GM13977 (cell line): ENCODE results near the gene RANBP2.

Experiments used
- DNase-seq: peaks from one replicate; pipeline ENCODE4 v3.0.0; 2012; ENCODE audit warnings: low spot score
- CTCF ChIP-seq: IDR thresholded peaks from 2 replicates; pipeline ENCODE4 v1.5.1; 2012; ENCODE audit warnings: mild to moderate bottlenecking, control low read depth; ENCODE audit not compliant: insufficient read depth; ENCODE audit errors: extremely low read depth, missing control alignments
- in situ Hi-C: fragments of 300-500 bp; cut with MboI; formaldehyde crosslinking; loops from one replicate; pipeline ENCODE4 v1.12.0; 2022; ENCODE audit warnings: low sequenced_read_pairs, low pct_unique_long_range_greater_than_20kb, mixed read lengths, inconsistent platforms; ENCODE audit not compliant: unreplicated experiment

RANBP2 gene

GRCh38 chr2:108820482-108820881 is 101.2 kb downstream of the RANBP2 start:
- in situ Hi-C loops, result no loop called here
- TF ChIP-seq CTCF, result no peak
- DNase-seq, result no peak

GRCh38 chr2:108823286-108823685 is 104.0 kb downstream of the RANBP2 start:
- in situ Hi-C loops, result no loop called here
- TF ChIP-seq CTCF, result no peak
- no peak for DNase-seq

- DNase-seq, result no peak
- no peak for TF ChIP-seq CTCF
- in situ Hi-C loops, result no loop called here
Measured at GRCh38 chr2:108824316-108825070, 105.2 kb downstream of the RANBP2 start.

GRCh38 chr2:108825254-108825653 is 106.0 kb downstream of the RANBP2 start:
- TF ChIP-seq CTCF, result no peak
- in situ Hi-C loops, result no loop called here
- DNase-seq, result no peak

GRCh38 chr2:108825736-108826135 is 106.5 kb downstream of the RANBP2 start:
- in situ Hi-C loops, result no loop called here
- DNase-seq, result no peak
- TF ChIP-seq CTCF, result no peak

- DNase-seq, result no peak
- TF ChIP-seq CTCF, result no peak
- in situ Hi-C loops, result no loop called here
Measured at GRCh38 chr2:108829578-108830310, 110.5 kb downstream of the RANBP2 start.
